HTR-8/SVneo (cell line): Measurements from ENCODE around the gene PARP15.
"Not testable (repeated sequence)": the region's sequence is repeated elsewhere in the genome, so short reads cannot be mapped to it uniquely, and the experiment has no call there.

Source experiments
- DNase-seq: peaks from one replicate; pipeline ENCODE4 v3.0.0; 2011; ENCODE audit warnings: low spot score, mixed read lengths; ENCODE audit not compliant: insufficient read length
- FAIRE-seq: peaks from 2 replicates; lab custom pipeline; 2011; peaks lifted over from hg19 to GRCh38; lab: Jason Lieb, UNC

The PARP15 gene

DNA sequence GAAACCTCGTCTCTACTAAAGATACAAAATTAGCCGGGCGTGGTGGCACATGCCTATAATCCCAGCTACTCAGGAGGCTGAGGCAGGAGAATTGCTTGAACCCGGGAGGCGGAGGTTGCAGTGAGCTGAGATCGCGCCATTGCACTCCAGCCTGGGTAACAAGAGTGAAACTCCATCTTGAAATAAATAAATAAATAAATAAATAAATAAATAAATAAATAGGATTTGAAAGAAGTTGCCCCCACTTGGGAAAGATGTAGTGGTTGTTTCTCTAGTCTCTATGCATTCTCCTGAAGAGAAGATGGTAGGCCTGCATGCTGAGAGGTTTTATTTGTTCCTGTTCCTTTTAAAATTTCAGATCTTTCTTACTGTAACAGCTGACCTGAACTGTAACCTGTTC is 9.3 kb upstream of the PARP15 start:
- not testable (repeated sequence) for FAIRE-seq

DNA sequence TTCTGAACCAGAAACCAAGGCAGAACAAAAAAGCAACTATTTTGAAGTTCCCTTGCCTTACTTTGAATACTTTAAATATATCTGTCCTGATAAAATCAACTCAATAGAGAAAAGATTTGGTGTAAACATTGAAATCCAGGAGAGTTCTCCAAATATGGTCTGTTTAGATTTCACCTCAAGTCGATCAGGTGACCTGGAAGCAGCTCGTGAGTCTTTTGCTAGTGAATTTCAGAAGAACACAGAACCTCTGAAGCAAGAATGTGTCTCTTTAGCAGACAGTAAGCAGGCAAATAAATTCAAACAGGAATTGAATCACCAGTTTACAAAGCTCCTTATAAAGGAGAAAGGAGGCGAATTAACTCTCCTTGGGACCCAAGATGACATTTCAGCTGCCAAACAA is 8.7 kb upstream of the PARP15 start:
- FAIRE-seq (no peak), DNase-seq (no peak)

More for the DNA sequence above, 9.3 kb upstream of the PARP15 start:
- DNase-seq: not testable (repeated sequence)

DNA sequence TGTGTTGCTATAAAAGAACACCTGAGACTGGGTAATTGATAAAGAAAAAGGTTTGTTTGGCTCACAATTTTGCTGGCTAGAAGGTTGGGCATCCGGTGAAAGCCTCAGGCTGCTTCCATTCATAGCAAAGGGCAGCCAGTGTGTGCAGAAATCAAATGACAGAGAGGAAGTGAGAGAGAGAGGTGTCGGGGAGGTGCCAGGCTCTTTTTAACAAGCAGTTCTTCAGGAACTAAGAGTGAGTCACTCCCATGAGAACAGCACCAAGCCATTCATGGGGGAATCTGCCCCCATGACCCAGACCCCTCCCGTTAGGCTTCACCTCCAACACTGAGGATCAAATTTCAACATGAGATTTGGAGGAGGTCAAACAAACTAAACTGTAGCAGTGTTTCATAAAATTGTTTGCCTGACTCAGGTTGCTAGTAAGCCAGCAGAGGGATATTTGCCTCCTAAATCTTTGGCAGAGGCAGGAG is 4.5 kb upstream of the PARP15 start:
- FAIRE-seq (peak; percentile 23), DNase-seq (peak; percentile 47)

DNA sequence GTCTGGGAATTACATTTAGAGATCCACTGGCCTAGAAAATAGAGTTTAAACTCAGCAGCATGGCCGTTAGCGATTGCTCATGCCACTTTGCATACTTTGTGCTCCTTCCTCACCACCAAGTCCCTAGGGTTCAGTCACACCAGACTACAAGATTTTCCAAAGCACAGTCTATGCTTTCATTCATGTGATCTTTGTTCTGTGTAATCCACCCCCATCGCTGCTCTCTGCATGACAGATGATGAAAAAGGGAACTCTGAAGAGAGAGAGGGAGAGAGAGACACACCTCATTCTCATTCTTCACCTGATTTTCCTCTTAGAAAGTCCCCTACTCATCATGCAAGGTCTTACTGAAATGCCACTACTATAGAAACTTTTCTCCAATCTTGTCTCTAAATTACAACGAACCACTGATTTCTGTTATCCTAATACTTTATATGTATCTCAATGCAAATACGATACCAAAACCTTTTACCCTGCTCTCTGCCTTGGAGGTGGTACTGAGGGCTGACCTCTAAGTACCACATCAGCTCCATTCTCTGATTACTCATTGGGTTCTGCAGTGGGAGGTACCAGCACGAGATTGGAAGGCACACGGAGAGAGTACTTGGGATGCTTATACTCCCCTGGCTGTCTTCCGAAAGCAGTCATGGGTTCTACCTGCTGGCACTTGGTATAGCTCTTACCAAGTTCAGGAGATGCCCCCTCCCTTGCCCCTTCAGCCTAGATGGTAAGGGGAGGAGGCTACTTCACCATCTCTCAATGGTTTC is 1.1 kb upstream of the PARP15 start:
- DNase-seq: no peak
- FAIRE-seq: no peak

DNA sequence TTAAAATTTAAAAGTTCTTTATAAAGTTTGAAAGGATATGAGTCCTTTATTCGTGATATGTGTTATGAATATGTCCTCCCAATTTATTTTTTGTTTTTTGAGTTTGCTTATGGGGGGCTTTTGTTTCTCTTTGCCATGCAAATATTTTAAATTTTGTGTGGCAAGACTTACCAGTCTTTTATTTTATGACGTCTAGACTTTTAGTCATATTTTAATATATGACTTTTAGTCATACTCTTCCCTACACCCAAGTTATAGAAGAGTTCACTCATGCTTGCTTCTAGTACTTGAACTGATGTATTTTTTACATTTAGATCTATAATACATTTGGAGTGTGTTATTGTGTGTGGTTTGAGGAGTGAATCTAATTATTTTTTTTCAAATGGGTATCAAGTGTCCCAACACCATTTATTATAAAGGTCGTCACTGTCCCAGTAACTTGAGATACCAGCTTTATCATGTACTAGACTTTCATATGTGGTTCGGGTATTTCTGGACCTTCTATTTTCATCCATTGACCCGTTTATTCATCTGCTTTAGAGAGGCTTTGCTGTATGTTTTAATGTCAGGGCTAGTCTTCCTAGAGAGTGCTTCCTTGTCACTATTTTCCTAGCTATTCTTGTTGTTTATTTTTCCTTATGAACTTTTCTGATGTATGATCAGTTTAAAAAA is 755 bp downstream of the PARP15 start:
- FAIRE-seq: no peak
- DNase-seq: no peak

DNA sequence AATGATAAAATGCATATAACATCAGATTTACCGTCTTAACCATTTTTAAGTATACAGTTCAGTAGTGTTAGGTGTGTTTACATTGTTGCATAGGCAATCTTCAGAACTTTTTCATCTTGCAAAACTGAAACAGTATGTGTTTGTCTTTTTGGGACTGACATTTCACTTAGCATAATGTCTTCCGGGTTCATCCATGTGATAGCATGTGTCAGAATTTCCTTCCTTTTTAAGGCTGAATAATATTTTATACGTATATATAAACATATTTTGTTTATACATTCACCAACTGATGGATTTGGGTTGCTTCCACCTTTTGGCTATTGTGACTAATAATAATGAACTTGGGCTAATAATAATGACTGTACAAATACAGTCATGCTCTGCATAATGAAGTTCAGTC is 3.0 kb downstream of the PARP15 start:
- DNase-seq (no peak), FAIRE-seq (no peak)

DNA sequence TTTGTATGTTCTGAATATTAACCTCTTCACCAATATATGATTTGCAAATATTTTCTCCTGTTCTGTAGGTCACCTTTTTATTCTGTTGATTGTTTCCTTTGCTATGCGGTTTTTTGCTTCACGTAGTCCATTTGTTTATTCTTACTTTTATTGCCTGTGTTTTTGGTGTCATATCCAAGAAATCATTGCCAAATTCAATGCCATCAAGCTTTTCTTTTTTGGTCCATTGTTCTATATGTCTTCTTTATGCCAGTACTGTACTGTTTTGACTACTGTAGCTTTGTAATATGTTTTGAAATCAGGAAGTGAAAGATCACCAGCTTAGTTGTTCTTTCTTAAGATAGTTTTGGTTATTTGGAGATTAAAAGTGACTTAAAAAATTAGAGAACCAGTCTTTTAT is 4.2 kb downstream of the PARP15 start:
- no peak for DNase-seq
- no peak for FAIRE-seq

DNA sequence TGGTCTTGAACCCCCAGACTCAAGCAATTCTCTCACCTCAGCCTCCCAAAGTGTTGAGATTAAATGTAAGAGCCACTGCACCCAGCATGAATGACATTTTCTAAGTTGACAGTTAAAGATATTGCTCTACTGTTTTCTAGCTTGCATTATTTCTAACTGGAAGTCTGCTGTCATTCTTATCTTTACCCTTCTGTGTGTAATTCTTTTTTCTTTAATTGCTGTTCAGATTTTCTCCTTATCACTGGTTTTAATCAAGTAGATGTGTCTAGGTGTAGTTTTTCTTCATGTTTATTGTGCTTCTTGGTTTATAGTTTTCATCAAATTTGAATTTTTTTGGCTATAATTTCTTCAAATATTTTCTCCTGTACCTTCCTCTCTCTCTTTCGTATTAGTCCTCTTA is 4.9 kb downstream of the PARP15 start:
- FAIRE-seq: no peak
- DNase-seq: no peak

DNA sequence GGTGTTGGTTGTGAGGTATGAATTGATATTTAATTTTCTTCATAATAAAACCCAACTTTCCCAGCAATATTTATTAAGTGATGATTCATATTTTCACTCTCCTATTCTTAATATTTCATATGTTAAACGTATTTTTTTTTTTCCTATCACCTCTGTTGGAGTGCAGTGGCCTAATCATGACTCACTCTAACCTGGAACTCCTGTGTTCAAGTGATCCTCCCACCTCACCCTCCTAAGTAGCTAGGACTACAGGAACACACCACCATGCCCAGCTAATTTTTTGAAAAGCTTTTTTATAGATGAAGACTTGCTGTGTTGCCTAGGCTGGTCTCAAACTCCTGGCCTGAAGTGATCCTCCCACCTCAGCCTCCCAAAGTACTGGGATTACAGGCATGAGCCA is 8.6 kb downstream of the PARP15 start:
- no peak for FAIRE-seq
- DNase-seq: no peak

DNA sequence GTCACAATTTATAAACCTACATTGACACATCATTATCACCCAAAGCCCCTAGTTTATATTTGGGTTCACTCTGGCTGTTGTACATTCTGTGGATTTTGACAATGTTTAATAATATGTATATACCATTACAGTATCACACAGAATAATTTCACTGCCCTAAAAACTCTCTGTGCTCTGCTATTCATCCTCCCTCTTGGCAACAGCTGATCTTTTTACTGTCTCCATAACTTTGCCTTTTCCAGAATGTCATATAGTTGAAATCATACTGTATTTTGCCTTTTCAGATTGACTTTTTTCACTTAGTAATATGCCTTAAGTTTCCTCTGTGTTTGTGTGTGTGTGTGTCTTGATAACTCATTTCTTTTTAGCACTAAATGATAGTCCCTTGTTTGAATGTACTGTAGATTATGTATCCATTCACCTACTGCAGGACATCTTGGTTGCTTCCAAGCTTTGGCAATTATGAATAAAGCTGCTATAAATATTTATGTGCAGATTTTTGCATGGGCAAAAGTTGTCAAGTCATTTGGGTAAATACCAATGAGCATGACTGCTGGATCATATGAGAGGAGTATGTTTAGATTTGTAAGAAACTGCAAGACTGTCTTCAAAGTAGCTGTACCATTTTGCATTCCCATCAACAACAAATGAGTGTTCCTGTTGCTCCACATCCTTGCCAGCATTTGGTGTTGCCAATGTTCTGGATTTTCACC is 9.5 kb downstream of the PARP15 start:
- FAIRE-seq (no peak), DNase-seq (no peak)

DNA sequence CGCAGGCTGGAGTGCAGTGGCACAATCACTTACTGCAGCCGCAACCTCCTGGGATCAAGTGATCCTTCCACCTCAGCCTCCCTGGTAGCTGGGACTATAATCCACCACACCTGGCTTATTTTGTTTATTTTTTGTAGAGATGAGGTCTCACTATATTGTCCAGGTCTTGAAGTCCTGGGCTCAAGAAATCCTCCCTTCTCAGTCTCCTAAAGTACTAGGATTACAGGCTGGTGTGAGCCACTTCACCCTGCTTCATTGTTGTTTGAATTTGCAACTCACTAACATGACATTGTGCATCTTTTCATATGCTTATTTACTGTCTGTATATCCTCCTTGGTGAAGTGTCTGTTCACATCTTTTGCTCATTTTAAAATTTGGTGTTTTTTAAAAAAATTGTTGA is 10.1 kb downstream of the PARP15 start:
- FAIRE-seq (no peak), DNase-seq (no peak)

DNA sequence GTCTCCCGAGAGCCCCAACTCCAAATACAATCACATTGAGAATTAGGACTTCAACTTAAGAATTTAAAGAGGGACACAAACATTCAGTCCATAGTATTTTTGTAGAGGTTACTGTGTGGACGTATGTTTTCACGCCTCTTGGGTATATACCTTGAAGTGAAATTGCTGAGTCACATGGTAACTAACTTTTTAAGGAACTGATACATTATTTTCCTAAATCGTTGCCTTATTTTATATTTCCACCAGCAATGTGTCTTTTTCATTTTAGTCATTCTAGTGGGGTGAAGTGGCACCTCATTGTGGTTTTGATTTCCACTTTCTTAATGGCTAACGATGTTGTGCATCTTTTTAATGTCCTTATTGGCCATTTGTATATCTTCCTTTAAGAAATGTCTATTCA is 11.8 kb downstream of the PARP15 start:
- DNase-seq (no peak), FAIRE-seq (no peak)

DNA sequence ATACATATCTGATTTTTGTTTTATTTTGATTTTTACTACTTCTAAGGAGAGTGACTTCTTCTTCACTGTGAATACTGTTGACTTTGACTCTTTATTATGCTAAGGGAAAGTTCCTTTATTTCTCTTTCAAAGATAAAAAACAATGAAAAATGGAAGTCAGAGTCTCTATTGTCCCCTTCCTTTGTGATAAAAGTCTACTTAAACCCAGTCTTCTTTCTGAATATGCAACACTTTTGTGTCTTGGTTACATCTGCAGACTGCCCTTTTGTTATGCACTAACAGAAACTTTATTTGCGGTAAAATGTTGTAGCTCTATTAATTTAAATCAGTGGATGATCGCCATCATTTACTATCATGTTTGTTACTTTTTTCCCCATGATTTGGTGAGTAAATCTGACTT is 13.2 kb downstream of the PARP15 start:
- FAIRE-seq (no peak), DNase-seq (no peak)

DNA sequence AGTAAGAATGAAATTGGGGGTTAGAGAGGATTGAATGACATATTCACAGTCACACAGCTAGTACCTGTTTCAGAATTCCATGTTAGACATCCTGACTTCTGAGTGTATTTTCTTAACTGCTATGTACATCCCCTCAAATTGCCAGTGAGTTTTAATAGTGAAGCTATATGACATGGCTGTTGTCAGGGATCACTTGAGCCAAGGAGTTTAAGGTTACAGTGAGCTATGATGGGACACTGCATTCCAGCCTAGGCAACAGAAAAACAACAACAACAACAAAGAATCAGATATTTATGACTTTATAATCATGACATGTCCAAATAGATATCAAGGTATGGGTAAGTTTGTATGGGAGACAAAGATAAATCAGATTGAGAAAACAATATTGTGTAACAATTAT is 16.6 kb downstream of the PARP15 start:
- FAIRE-seq (no peak), DNase-seq (no peak)

DNA sequence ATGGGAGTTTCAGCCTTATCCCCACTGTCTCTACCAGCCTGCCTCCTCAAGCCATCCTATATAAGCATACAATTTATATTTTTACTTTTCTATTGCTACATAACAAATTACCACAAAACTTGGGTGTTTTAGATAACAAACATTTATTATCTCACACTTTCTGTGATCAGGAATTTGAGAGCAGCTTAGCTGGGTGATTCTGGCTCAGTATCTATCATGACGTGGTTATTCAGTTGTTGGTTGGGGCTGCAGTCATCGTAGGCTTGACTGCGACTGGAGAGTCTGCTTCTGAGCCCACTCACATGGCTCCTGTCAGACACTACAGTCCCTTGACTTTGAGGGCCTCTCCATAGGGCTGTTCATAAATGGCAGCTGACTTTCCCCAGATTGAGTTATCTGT is 20.7 kb downstream of the PARP15 start:
- no peak for DNase-seq

DNA sequence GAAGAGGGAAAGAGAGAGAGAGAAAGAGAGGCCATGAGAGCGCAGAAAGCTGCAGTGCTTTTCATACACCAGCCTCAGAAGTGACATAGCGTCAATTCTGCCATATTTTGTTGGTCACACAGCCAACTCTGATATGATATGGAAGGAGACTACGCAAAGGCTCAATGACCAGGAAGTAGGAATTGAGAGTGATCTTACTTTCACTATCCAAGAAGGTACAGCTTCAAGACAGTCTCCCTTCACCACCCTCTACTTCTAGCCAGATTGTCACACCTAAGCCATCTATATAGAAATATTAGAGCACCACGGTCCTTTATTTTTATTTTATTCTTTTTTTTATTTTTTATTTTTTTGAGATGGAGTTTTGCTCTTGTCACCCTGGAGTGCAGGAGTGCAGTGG is 21.1 kb downstream of the PARP15 start:
- DNase-seq (no peak), FAIRE-seq (no peak)

More for the DNA sequence above, 20.7 kb downstream of the PARP15 start:
- no peak for FAIRE-seq

DNA sequence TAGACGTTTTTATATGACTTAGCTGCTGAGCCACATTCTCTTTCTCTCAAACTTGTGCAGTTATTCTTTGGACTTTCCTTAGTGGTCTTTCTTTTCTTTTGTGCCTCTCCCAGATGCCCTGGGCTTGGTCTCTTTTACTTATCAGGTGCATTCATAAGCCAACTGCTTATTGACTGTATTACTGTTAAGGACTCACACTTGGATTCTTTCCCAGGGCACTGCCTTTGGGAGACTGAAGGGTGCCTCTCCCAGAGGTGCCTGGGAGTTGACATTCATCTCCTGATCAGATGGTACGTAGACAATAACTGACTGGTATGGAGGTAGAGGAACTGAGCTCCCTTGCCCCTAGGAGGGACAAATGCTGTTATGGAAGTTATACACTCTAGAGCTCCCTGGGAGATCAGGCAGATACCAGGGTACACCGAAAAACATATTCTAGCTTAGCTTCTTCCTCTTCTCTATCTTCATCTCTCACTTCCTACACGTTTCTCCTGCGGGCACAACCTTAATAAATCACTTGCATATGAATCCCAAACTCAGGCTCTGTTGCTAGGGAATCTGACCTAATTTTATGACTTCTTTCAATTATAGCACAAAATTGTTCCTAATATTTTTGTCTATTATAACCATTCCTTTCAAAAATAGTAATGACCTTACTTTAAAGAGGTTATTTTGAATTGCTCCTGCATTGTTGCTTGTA is 24.7 kb downstream of the PARP15 start:
- DNase-seq (no peak), FAIRE-seq (no peak)

DNA sequence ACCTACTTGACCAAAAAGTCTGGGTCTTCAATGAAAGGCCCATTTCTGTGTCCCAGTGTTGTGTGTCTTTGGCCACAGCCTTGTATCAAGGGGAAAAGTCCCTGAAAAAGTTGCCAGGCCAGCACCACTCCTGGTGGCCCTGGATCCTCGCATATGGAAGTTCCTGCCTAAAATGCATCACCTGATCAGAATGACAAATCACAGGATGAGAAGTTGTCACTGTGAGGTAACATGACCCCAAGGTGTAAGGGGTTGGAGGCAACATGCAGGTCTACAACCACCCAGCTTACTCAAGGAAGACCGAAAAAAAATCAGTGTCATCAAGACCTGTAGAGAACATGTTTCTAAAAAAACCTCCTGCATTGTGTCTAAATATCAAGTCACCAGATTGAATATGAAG is 25.6 kb downstream of the PARP15 start:
- FAIRE-seq (no peak), DNase-seq (no peak)

DNA sequence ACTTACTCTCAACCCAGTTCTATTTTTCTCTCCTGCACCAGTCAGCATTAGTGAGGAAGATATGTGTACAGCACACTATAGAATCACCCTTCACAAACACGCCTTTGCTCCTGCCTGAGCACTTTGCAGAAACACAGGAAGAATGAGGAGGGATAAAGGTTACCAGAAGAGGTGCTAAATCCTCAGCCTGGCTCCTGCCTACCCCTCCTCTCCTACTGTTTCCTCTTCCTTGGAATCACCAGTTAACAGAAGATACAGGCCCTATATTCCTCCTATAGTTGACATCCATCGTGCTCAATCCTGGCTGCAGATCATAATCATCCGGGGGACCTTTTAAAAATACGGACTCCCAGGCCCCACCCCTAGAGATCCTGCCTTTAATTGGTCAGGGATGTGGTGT is 28.9 kb downstream of the PARP15 start:
- DNase-seq (no peak), FAIRE-seq (no peak)

DNA sequence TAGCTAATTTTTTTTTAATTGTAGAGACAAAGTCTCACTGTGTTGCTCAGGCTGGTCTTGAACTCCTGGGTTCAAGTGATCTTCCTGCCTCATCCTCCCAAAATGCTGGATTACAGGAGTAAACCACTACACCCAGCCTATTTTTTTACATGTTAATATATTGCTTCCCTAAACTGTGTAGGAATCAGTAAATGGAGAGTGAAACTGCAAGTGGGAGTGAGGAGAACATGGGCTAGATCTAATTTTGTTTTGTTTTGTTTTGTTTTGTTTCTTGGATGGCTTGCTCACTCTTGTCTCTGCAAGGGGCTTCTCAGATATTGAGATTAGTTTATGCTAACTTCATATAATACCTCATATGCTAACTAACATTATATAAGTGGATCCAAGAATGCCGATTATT is 31.5 kb downstream of the PARP15 start:
- DNase-seq (no peak), FAIRE-seq (no peak)
